HG03159 (cell line): ENCODE data around the gene TUBA4B.

Experiments
- ATAC-seq: cut with Tn5 transposase; IDR thresholded peaks from one replicate; pipeline ENCODE4 v1.9.1; 2021; ENCODE audit warnings: mild to moderate bottlenecking, moderate library complexity; ENCODE audit not compliant: unreplicated experiment

The TUBA4B gene

GRCh38 chr2:219252900-219253752 is at the start of gene TUBA4B:
Gene TUBA4B (plus strand): TSS chr2:219253243. CDS start chr2:219253408, 165 bp downstream.
- peak; percentile 14 for ATAC-seq

- no peak for ATAC-seq
Observed at GRCh38 chr2:219204425-219205164, 48.4 kb upstream of the TUBA4B start.

GRCh38 chr2:219205165-219205538 is 47.9 kb upstream of the TUBA4B start:
- no peak for ATAC-seq

GRCh38 chr2:219205981-219206327 is 47.1 kb upstream of the TUBA4B start:
- ATAC-seq = no peak

GRCh38 chr2:219206328-219207133 is 46.5 kb upstream of the TUBA4B start, which contains the start of gene ZFAND2B:
Gene ZFAND2B (plus strand): TSS chr2:219206782. CDS start chr2:219206988, 206 bp downstream.
- peak; percentile 97 for ATAC-seq

- ATAC-seq = no peak
Observed at GRCh38 chr2:219207134-219207883, 45.7 kb upstream of the TUBA4B start.

- ATAC-seq = no peak
Observed at GRCh38 chr2:219207884-219208740, 44.9 kb upstream of the TUBA4B start.

- ATAC-seq = no peak
Observed at GRCh38 chr2:219209236-219210195, 43.5 kb upstream of the TUBA4B start.

GRCh38 chr2:219210196-219210885 is 42.7 kb upstream of the TUBA4B start:
- no peak for ATAC-seq

GRCh38 chr2:219210886-219211362 is 42.1 kb upstream of the TUBA4B start:
- ATAC-seq = no peak

GRCh38 chr2:219213026-219213415 is 40.0 kb upstream of the TUBA4B start:
- no peak for ATAC-seq

GRCh38 chr2:219213486-219214071 is 39.5 kb upstream of the TUBA4B start:
- no peak for ATAC-seq

GRCh38 chr2:219214141-219214540 is 38.9 kb upstream of the TUBA4B start:
- no peak for ATAC-seq

- ATAC-seq = no peak
Observed at GRCh38 chr2:219214786-219215185, 38.3 kb upstream of the TUBA4B start.

GRCh38 chr2:219215871-219216534 is 37.0 kb upstream of the TUBA4B start:
- ATAC-seq = no peak

- ATAC-seq = no peak
Observed at GRCh38 chr2:219216535-219216915, 36.5 kb upstream of the TUBA4B start.

GRCh38 chr2:219218217-219218731 is 34.8 kb upstream of the TUBA4B start:
- ATAC-seq = peak; percentile 29
